A673 (cell line): ENCODE data around the gene C19orf81. TPM values are rescaled to one million over a fixed set of nuclear protein-coding genes. Genes with fewer than 3 reads are reported as not detected.

Experiments
- BruUV-seq: library from RNA; stranded (reverse); fragments of 400-500 nt; replicated peaks from 2 replicates; lab custom pipeline; 2021; lab: Mats Ljungman, UMichigan
- CTCF ChIA-PET: fragments of 300-600 bp; sonication (Branson Sonifier 250); formaldehyde crosslinking; loops from one replicate; lab custom pipeline; 2022; ENCODE audit warnings: antibody characterized with exemption; lab: Charles Lee
- POLR2A ChIA-PET: fragments of 300-600 bp; sonication (Branson Sonifier 250); formaldehyde crosslinking; loops from one replicate; lab custom pipeline; 2022; ENCODE audit warnings: antibody characterized with exemption; ENCODE audit not compliant: low non-redundant PET; lab: Charles Lee
- DNase-seq: peaks from one replicate; pipeline ENCODE4 v3.0.0-alpha.2; 2015; ENCODE audit warnings: low spot score
- H3K27ac ChIP-seq: fragments of 200-600 bp; sonication (generic); 2 replicates; pipeline ENCODE4 v1.5.1; 2016; ENCODE audit warnings: mixed run types, low read depth, mild to moderate bottlenecking, mixed read lengths, antibody characterized with exemption, low read length; ENCODE audit not compliant: poor library complexity, severe bottlenecking
- H3K27me3 ChIP-seq: fragments of 200-600 bp; sonication (generic); replicated peaks from 2 replicates; pipeline ENCODE4 v1.6.1; 2017; ENCODE audit warnings: mixed run types, low read depth, mild to moderate bottlenecking, mixed read lengths, antibody characterized with exemption, low read length; ENCODE audit not compliant: insufficient read depth, poor library complexity
- H3K36me3 ChIP-seq: fragments of 200-600 bp; sonication (generic); 2 replicates; pipeline ENCODE4 v1.6.1; 2016; ENCODE audit warnings: mixed run types, mild to moderate bottlenecking, mixed read lengths, antibody characterized with exemption, low read length; ENCODE audit not compliant: insufficient read depth, poor library complexity, severe bottlenecking
- H3K4me1 ChIP-seq: fragments of 200-600 bp; sonication (generic); 2 replicates; pipeline ENCODE4 v1.6.1; 2017; ENCODE audit warnings: mixed run types, mild to moderate bottlenecking, mixed read lengths, antibody characterized with exemption, low read length; ENCODE audit not compliant: insufficient read depth, poor library complexity, severe bottlenecking
- H3K4me3 ChIP-seq: fragments of 200-600 bp; sonication (generic); 2 replicates; pipeline ENCODE4 v1.5.1; 2016; ENCODE audit warnings: low read depth, mixed run types, mild to moderate bottlenecking, mixed read lengths, low read length; ENCODE audit not compliant: poor library complexity, severe bottlenecking
- H3K9me3 ChIP-seq: fragments of 200-600 bp; sonication (generic); 2 replicates; pipeline ENCODE4 v1.6.1; 2016; ENCODE audit warnings: mixed run types, low read depth, mild to moderate bottlenecking, mixed read lengths, antibody characterized with exemption, low read length; ENCODE audit not compliant: poor library complexity, severe bottlenecking
- CTCF ChIP-seq: fragments of 300-800, 200-600 bp; sonication (generic); conservative IDR thresholded peaks from 2 replicates; pipeline ENCODE4 v1.5.1; 2017; ENCODE audit warnings: low read depth, mild to moderate bottlenecking, antibody characterized with exemption, low read length, moderate library complexity, mixed read lengths
- EZH2 ChIP-seq: fragments of 200-600 bp; sonication (generic); IDR thresholded peaks from 2 replicates; pipeline ENCODE4 v1.6.1; 2017; ENCODE audit warnings: borderline replicate concordance, low read depth, mild to moderate bottlenecking, mixed read lengths, antibody characterized with exemption, low read length; ENCODE audit not compliant: poor library complexity, severe bottlenecking
- intact Hi-C: fragments of 100-400 bp; cut with micrococcal nuclease; formaldehyde crosslinking; loops from one replicate; pipeline ENCODE4 v1.10.0; 2022; ENCODE audit not compliant: unreplicated experiment
- total RNA-seq: library from RNA; stranded (reverse); gene quantifications from 2 replicates; pipeline ENCODE4 v1.2.3, GENCODE V29; 2021

Gene C19orf81
- total RNA-seq, 1 experiment from 2014 or later, result 6.2 TPM

- BruUV-seq, result no TSS peak
- intact Hi-C loops, result no loop called here
These were observed 15.0 kb downstream of the C19orf81 start for GRCh38 chr19:50664204-50664603.

GRCh38 chr19:50666346-50667176 lies 17.3 kb downstream of the C19orf81 start:
- no TSS peak for BruUV-seq

More at GRCh38 chr19:50664204-50664603, 15.0 kb downstream of the C19orf81 start:
- ChIA-PET CTCF (no interaction called here), POLR2A (no interaction called here)
- H3K27ac ChIP-seq, result no peak overlapping the region
- H3K27me3 ChIP-seq, result peaks cover 30% of the 10 kb centered on the region
- no peak for DNase-seq
- no peak overlapping the region for H3K4me3 ChIP-seq
- H3K36me3 ChIP-seq, result no peaks in the 10 kb centered on the region
- no peaks in the 10 kb centered on the region for H3K9me3 ChIP-seq
- H3K4me1 ChIP-seq, result peaks cover 10% of the 10 kb centered on the region
- TF ChIP-seq CTCF (no peak), EZH2 (no peak)

GRCh38 chr19:50667177-50667758 lies 18.0 kb downstream of the C19orf81 start:
- ChIA-PET POLR2A (no interaction called here), CTCF (interaction anchor here (0.7 kb wide), 2 partner anchors 36 to 242 kb away, joined by 8 to 12 read pairs; no protein-coding TSS in a partner anchor)
- no peak for TF ChIP-seq CTCF
- peak; percentile 81 for TF ChIP-seq EZH2

More at GRCh38 chr19:50666346-50667176, 17.3 kb downstream of the C19orf81 start:
- TF ChIP-seq EZH2, result no peak
- peaks cover 30% of the 10 kb centered on the region for H3K27me3 ChIP-seq
- H3K9me3 ChIP-seq, result no peaks in the 10 kb centered on the region
- H3K36me3 ChIP-seq, result no peaks in the 10 kb centered on the region
- DNase-seq, result no peak
- no peak overlapping the region for H3K27ac ChIP-seq
- intact Hi-C loops, result no loop called here
- CTCF ChIA-PET, result interaction anchor here (0.6 kb wide), 1 partner anchor 141 kb away, joined by 3 read pairs; no protein-coding TSS in a partner anchor
- peaks cover 7% of the 10 kb centered on the region for H3K4me1 ChIP-seq
- POLR2A ChIA-PET, result no interaction called here
- H3K4me3 ChIP-seq, result no peak overlapping the region

More at GRCh38 chr19:50667177-50667758, 18.0 kb downstream of the C19orf81 start:
- Histone ChIP-seq H3K4me1 (peaks cover 7% of the 10 kb centered on the region), H3K36me3 (no peaks in the 10 kb centered on the region), H3K9me3 (no peaks in the 10 kb centered on the region), H3K27ac (no peak overlapping the region), H3K4me3 (peak overlapping the region; percentile 23), H3K27me3 (peaks cover 30% of the 10 kb centered on the region)
- BruUV-seq, result no TSS peak
- no peak for DNase-seq
- intact Hi-C loops, result no loop called here
